IMR-90 (cell line): ENCODE results near the gene ROBO1. TPM values are rescaled to one million over a fixed set of nuclear protein-coding genes. Genes with fewer than 3 reads are reported as not detected.

Experiments used
- ATAC-seq: fragments of 200-7000 bp; cut with Tn5 transposase; 2 replicates; pipeline ENCODE4 v1.9.1; 2020; ENCODE audit warnings: low read depth, mild to moderate bottlenecking, moderate library complexity
- BruUV-seq: library from RNA; stranded (reverse); fragments of 400-500 nt; replicated peaks from 2 replicates; lab custom pipeline; 2021; lab: Mats Ljungman, UMichigan
- CTCF ChIA-PET: fragments of 300-600 bp; formaldehyde crosslinking; extraction: SDS; loops from one replicate; lab custom pipeline; 2021; ENCODE audit warnings: antibody characterized with exemption; lab: Yijun Ruan, JAX
- POLR2A ChIA-PET: fragments of 300-600 bp; sonication (Branson Sonifier 250); formaldehyde crosslinking; loops from one replicate; lab custom pipeline; 2022; ENCODE audit warnings: antibody characterized with exemption; ENCODE audit not compliant: unreplicated experiment; lab: Charles Lee
- DNase-seq: peaks from one replicate; pipeline ENCODE4 v3.0.0; 2013
- H2AFZ ChIP-seq: replicated peaks from 2 replicates; pipeline ENCODE3; 2013; ENCODE audit warnings: low read length, mild to moderate bottlenecking; ENCODE audit not compliant: poor library complexity
- H2AK5ac ChIP-seq: 2 replicates; pipeline ENCODE4 v1.6.1; 2013; ENCODE audit warnings: low read depth, low read length, inconsistent platforms
- H2AK9ac ChIP-seq: replicated peaks from 2 replicates; pipeline ENCODE3; 2013; ENCODE audit warnings: mild to moderate bottlenecking, low read depth, low read length, moderate library complexity; ENCODE audit not compliant: poor library complexity
- H2BK120ac ChIP-seq: 2 replicates; pipeline ENCODE4 v1.6.1; 2013; ENCODE audit warnings: low read depth, low read length, inconsistent platforms
- H2BK15ac ChIP-seq: 3 replicates; pipeline ENCODE4 v1.6.1; 2013; ENCODE audit warnings: low read depth, low read length, inconsistent platforms
- H2BK20ac ChIP-seq: 2 replicates; pipeline ENCODE4 v1.6.1; 2013; ENCODE audit warnings: low read depth, mild to moderate bottlenecking, inconsistent platforms, low read length, moderate library complexity
- H2BK5ac ChIP-seq: 2 replicates; pipeline ENCODE4 v1.6.1; 2013; ENCODE audit warnings: mild to moderate bottlenecking, low read depth, low read length, inconsistent platforms; ENCODE audit not compliant: poor library complexity, severe bottlenecking
- H3K14ac ChIP-seq: replicated peaks from 2 replicates; pipeline ENCODE4 v1.6.1; 2013; ENCODE audit warnings: low read depth, low read length, inconsistent platforms
- H3K18ac ChIP-seq: 2 replicates; pipeline ENCODE4 v1.6.1; 2013; ENCODE audit warnings: low read depth, low read length, control low read depth
- H3K23ac ChIP-seq: 2 replicates; pipeline ENCODE4 v1.6.1; 2013; ENCODE audit warnings: low read depth, low read length, inconsistent platforms
- H3K27ac ChIP-seq: 2 replicates; pipeline ENCODE4 v1.5.1; 2013; ENCODE audit warnings: mild to moderate bottlenecking, control low read depth, low read length; ENCODE audit not compliant: insufficient read depth
- H3K27me3 ChIP-seq: 2 replicates; pipeline ENCODE4 v1.6.1; 2013; ENCODE audit warnings: low read length; ENCODE audit not compliant: control insufficient read depth, insufficient read depth
- H3K36me3 ChIP-seq: 2 replicates; pipeline ENCODE4 v1.6.1; 2013; ENCODE audit warnings: low read length, mixed read lengths; ENCODE audit not compliant: control insufficient read depth, insufficient read depth
- H3K4ac ChIP-seq: 2 replicates; pipeline ENCODE4 v1.6.1; 2013; ENCODE audit warnings: low read depth, low read length, inconsistent platforms
- H3K4me1 ChIP-seq: 2 replicates; pipeline ENCODE4 v1.6.1; 2013; ENCODE audit warnings: low read length, mixed read lengths; ENCODE audit not compliant: control insufficient read depth, insufficient read depth
- H3K4me2 ChIP-seq: 2 replicates; pipeline ENCODE4 v1.6.1; 2013; ENCODE audit warnings: low read depth, mild to moderate bottlenecking, control low read depth, low read length, moderate library complexity
- H3K4me3 ChIP-seq: 2 replicates; pipeline ENCODE4 v1.5.1; 2013; ENCODE audit warnings: low read depth, mild to moderate bottlenecking, control low read depth, low read length, moderate library complexity; ENCODE audit not compliant: insufficient read depth
- H3K56ac ChIP-seq: 2 replicates; pipeline ENCODE4 v1.6.1; 2013; ENCODE audit warnings: low read length, inconsistent platforms; ENCODE audit not compliant: insufficient read depth; ENCODE audit errors: extremely low read depth
- H3K79me1 ChIP-seq, 2 experiments: 2 replicates each; pipeline ENCODE4 v1.6.1; 2013; ENCODE audit warnings: low read length in 2 of 2, inconsistent platforms in 1 of 2, low read depth in 1 of 2
- H3K9ac ChIP-seq: 2 replicates; pipeline ENCODE4 v1.6.1; 2013; ENCODE audit warnings: low read depth, low read length, control low read depth
- H3K9me1 ChIP-seq: 2 replicates; pipeline ENCODE4 v1.6.1; 2013; ENCODE audit warnings: low read length, inconsistent platforms; ENCODE audit not compliant: insufficient read depth
- H3K9me3 ChIP-seq: 2 replicates; pipeline ENCODE4 v1.6.1; 2013; ENCODE audit warnings: low read length; ENCODE audit not compliant: control insufficient read depth, insufficient read depth
- H4K20me1 ChIP-seq: 2 replicates; pipeline ENCODE4 v1.6.1; 2013; ENCODE audit warnings: low read length, inconsistent platforms; ENCODE audit not compliant: insufficient read depth
- H4K5ac ChIP-seq: 2 replicates; pipeline ENCODE4 v1.6.1; 2013; ENCODE audit warnings: mild to moderate bottlenecking, low read depth, low read length, control low read depth
- H4K8ac ChIP-seq, 2 experiments: 2 replicates each; pipeline ENCODE4 v1.6.1; 2013; ENCODE audit warnings: low read depth in 2 of 2, low read length in 2 of 2, control low read depth in 1 of 2, inconsistent platforms in 1 of 2
- H4K91ac ChIP-seq: 2 replicates; pipeline ENCODE4 v1.6.1; 2013; ENCODE audit warnings: low read depth, low read length, inconsistent platforms; ENCODE audit not compliant: insufficient read depth
- MAFK ChIP-seq: IDR thresholded peaks from 2 replicates; pipeline ENCODE4 v1.6.1; 2012; ENCODE audit warnings: low read depth, low read length, improper control_type of control experiment
- RAD21 ChIP-seq: IDR thresholded peaks from 2 replicates; pipeline ENCODE4 v1.6.1; 2012; ENCODE audit warnings: low read length, improper control_type of control experiment
- WGBS, 2 experiments: methylation state at CpG; one replicate each; pipeline versions ENCODE4 v1.1.5 to v1.1.7; 2013; ENCODE audit warnings: missing lambda C conversion rate in 2 of 2; ENCODE audit not compliant: insufficient read length in 1 of 2; ENCODE audit errors: extremely low coverage in 2 of 2; 5-methylcytosine and 5-hydroxymethylcytosine counted together
- dilution Hi-C: fragments of 300-500 bp; cut with HindIII; formaldehyde crosslinking; loops from one replicate; pipeline ENCODE4 v1.14.3; 2018; ENCODE audit warnings: low sequenced_read_pairs; ENCODE audit not compliant: unreplicated experiment
- in situ Hi-C: fragments of 300-500 bp; cut with MboI; formaldehyde crosslinking; loops from 3 replicates; pipeline ENCODE4 v1.14.3; 2019; ENCODE audit warnings: low sequenced_read_pairs, inconsistent platforms, mixed read lengths
- intact Hi-C: fragments of 100-400 bp; cut with micrococcal nuclease; formaldehyde crosslinking; loops from 2 replicates; pipeline ENCODE4 v1.10.0; 2022
- polyA plus RNA-seq, 3 experiments: library from polyadenylated mRNA; depleted of rRNA; stranded (reverse); fragments of >200 nt; gene quantifications; 2 replicates each; pipeline ENCODE4 v1.2.3, GENCODE V29; 2012; ENCODE audit warnings: low replicate concordance in 1 of 3
- total RNA-seq: library from RNA; depleted of rRNA; stranded (reverse); fragments of >200 nt; gene quantifications from 2 replicates; pipeline ENCODE4 v1.2.3, GENCODE V29; 2012

Gene ROBO1
- total and polyA plus RNA-seq, 2 of the 4 experiments (the other 2 are of a cell fraction), result 24.1 to 53.9 TPM

- DNase-seq (no peak), ATAC-seq (no peak)
- Histone ChIP-seq H2BK120ac (no peak overlapping the region), H2BK5ac (no peak overlapping the region), H3K79me1 (no peaks in the 10 kb centered on the region), H4K20me1 (no peaks in the 10 kb centered on the region), H3K23ac (no peak overlapping the region), H3K56ac (no peak overlapping the region), H3K27me3 (no peaks in the 10 kb centered on the region), H3K4me1 (no peaks in the 10 kb centered on the region), H4K91ac (no peak overlapping the region), H4K8ac (no peak overlapping the region), H3K18ac (no peak overlapping the region), H3K9me3 (no peaks in the 10 kb centered on the region), H2AK9ac (no peak overlapping the region), H3K27ac (no peak overlapping the region), H3K4ac (no peak overlapping the region), H3K36me3 (no peaks in the 10 kb centered on the region), H3K14ac (no peak overlapping the region), H3K9ac (no peak overlapping the region), H2AK5ac (no peak overlapping the region), H2BK15ac (no peak overlapping the region), H3K9me1 (no peaks in the 10 kb centered on the region), H2BK20ac (no peak overlapping the region), H3K4me3 (no peak overlapping the region), H2AFZ (no peak overlapping the region), H3K4me2 (no peak overlapping the region), H4K5ac (no peak overlapping the region)
- TF ChIP-seq RAD21 (no peak), MAFK (no peak)
- ChIA-PET CTCF (no interaction called here), POLR2A (no interaction called here)
- intact Hi-C loops (no loop called here), in situ Hi-C loops (no loop called here), dilution Hi-C loops (no loop called here)
- no CpG with 5 or more reads among the region's 1 CpG for whole genome bisulfite sequencing, 2 experiments
- no TSS peak for BruUV-seq
These were observed 509.3 kb downstream of the ROBO1 start for GRCh38 chr3:79258479-79258878.
